Parathyroid adenoma (tissue), 2 donors: ENCODE results near the gene TMED4.
A peak's percentile ranks its signal among the peaks of the same experiment; 100 is the strongest.

Experiments
- H2AFZ ChIP-seq: fragments of 300-600 bp; sonication (generic); one replicate; pipeline ENCODE4 v1.7.0; 2017; ENCODE audit warnings: antibody characterized with exemption, mild to moderate bottlenecking
- H3K27ac ChIP-seq: fragments of 300-600 bp; sonication (generic); one replicate; pipeline ENCODE4 v1.7.0; 2017
- H3K27me3 ChIP-seq: fragments of 300-600 bp; sonication (generic); one replicate; pipeline ENCODE4 v1.7.0; 2017; ENCODE audit warnings: low read length; ENCODE audit not compliant: control insufficient read depth, insufficient read depth
- H3K36me3 ChIP-seq: fragments of 300-600 bp; sonication (generic); one replicate; pipeline ENCODE4 v1.7.0; 2017; ENCODE audit warnings: low read length; ENCODE audit not compliant: control insufficient read depth, insufficient read depth
- H3K4me1 ChIP-seq: fragments of 300-600 bp; sonication (generic); one replicate; pipeline ENCODE4 v1.7.0; 2017; ENCODE audit warnings: control low read depth
- H3K4me2 ChIP-seq: fragments of 300-600 bp; sonication (generic); one replicate; pipeline ENCODE4 v1.7.0; 2017; ENCODE audit warnings: low read length
- H3K4me3 ChIP-seq: fragments of 300-600 bp; sonication (generic); one replicate; pipeline ENCODE4 v1.7.0; 2017; ENCODE audit warnings: low read depth, low read length
- H3K79me2 ChIP-seq: fragments of 300-600 bp; sonication (generic); one replicate; pipeline ENCODE4 v1.7.0; 2017; ENCODE audit warnings: control low read depth
- H3K9ac ChIP-seq: fragments of 300-600 bp; sonication (generic); one replicate; pipeline ENCODE4 v1.7.0; 2017; ENCODE audit warnings: mild to moderate bottlenecking
- H3K9me3 ChIP-seq: fragments of 300-600 bp; sonication (generic); one replicate; pipeline ENCODE4 v1.7.0; 2017; ENCODE audit warnings: low read length; ENCODE audit not compliant: control insufficient read depth
- TF ChIP-seq, protein P1 (sequence below): fragments of 300-600 bp; sonication (generic); IDR thresholded peaks from one replicate; pipeline ENCODE4 v1.7.0; 2017; ENCODE audit warnings: antibody characterized with exemption, mild to moderate bottlenecking
- donor health status: primary hyperparathyroidism.

Gene TMED4

DNA sequence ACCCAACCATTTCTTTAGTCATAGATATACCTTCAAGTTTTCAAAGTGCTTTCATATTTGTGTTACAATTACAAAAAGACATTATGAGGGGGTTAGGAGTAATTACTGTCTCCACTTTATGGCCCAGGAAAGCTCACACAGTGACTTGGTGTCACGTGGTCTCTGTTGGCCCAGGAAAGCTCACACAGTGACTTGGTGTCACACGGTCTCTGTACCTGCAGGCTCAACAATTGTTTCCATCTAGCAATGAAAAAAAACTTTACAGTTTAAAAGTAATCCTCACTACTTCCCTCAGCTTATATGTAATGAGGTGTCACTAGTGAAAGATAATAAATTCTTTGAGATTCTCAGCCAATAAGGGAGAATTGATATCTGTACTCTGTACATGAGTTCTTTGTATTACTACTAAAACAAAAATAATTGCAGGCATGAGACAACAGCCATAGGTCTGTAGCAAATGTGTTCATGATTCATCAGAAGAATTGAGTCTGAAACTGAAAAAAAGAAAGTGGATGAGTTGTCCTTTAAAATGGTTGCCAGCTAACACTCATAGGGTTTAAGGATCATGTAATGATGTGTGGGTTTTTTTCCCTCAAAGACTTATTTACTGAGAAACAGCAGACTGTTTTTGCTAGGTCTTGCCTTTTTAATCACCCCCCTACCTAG lies 35.3 kb upstream of the TMED4 start:
- Histone ChIP-seq H3K4me2 (peak overlapping the region; percentile 9), H3K9me3 (no peaks in the 10 kb centered on the region), H2AFZ (no peak overlapping the region), H3K27me3 (no peaks in the 10 kb centered on the region), H3K27ac (peak overlapping the region; percentile 25), H3K4me1 (peaks cover 29% of the 10 kb centered on the region), H3K36me3 (no peaks in the 10 kb centered on the region), H3K4me3 (no peak overlapping the region), H3K79me2 (peaks cover 58% of the 10 kb centered on the region), H3K9ac (no peak overlapping the region)
- TF ChIP-seq, protein P1, sequence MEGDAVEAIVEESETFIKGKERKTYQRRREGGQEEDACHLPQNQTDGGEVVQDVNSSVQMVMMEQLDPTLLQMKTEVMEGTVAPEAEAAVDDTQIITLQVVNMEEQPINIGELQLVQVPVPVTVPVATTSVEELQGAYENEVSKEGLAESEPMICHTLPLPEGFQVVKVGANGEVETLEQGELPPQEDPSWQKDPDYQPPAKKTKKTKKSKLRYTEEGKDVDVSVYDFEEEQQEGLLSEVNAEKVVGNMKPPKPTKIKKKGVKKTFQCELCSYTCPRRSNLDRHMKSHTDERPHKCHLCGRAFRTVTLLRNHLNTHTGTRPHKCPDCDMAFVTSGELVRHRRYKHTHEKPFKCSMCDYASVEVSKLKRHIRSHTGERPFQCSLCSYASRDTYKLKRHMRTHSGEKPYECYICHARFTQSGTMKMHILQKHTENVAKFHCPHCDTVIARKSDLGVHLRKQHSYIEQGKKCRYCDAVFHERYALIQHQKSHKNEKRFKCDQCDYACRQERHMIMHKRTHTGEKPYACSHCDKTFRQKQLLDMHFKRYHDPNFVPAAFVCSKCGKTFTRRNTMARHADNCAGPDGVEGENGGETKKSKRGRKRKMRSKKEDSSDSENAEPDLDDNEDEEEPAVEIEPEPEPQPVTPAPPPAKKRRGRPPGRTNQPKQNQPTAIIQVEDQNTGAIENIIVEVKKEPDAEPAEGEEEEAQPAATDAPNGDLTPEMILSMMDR, result no peak

DNA sequence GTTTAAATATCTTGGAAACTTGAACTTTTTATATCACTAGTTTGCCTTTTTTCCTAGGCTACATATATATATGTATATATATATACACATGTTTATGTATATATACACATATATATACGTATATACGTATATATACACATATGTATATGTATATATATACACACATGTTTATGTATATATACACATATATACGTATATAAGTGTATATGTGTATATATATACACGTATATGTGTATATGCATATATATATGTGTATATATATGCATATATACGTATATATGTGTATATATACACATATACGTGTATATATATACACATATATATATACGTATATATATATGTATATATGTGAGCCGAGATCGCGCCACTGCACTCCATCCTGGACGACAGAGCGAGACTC lies 34.5 kb upstream of the TMED4 start:
- H3K4me2 ChIP-seq, result no peak overlapping the region
- H3K9ac ChIP-seq, result no peak overlapping the region
- no peaks in the 10 kb centered on the region for H3K36me3 ChIP-seq
- H3K4me3 ChIP-seq, result no peak overlapping the region
- H3K79me2 ChIP-seq, result peaks cover 58% of the 10 kb centered on the region
- TF ChIP-seq, protein P1, result no peak
- H3K4me1 ChIP-seq, result peaks cover 24% of the 10 kb centered on the region
- H3K27me3 ChIP-seq, result no peaks in the 10 kb centered on the region
- no peaks in the 10 kb centered on the region for H3K9me3 ChIP-seq
- no peak overlapping the region for H2AFZ ChIP-seq
- no peak overlapping the region for H3K27ac ChIP-seq

DNA sequence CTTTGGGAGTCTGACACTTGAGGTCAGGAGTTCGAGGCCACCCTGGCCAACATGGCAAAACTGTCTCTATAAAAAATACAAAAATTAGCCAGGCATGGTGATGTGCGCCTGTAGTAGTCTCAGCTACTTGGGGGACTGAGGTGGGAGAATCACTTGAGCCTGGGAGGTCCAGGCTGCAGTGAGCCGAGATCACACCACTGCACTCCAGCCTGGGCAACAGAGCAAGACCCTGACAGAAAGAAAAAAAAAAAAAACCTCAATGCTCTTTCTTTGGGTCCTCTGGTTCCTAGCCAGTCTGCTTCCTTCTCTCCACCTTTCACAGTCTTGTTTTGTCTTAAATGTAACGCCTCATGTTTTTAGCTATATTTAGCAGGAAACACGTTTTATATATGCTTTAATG lies 33.8 kb upstream of the TMED4 start:
- no peaks in the 10 kb centered on the region for H3K9me3 ChIP-seq
- H2AFZ ChIP-seq, result no peak overlapping the region
- TF ChIP-seq, protein P1, result no peak
- H3K27ac ChIP-seq, result no peak overlapping the region
- H3K79me2 ChIP-seq, result peaks cover 58% of the 10 kb centered on the region
- peaks cover 24% of the 10 kb centered on the region for H3K4me1 ChIP-seq
- no peaks in the 10 kb centered on the region for H3K36me3 ChIP-seq
- H3K4me2 ChIP-seq, result no peak overlapping the region
- no peak overlapping the region for H3K4me3 ChIP-seq
- no peak overlapping the region for H3K9ac ChIP-seq
- H3K27me3 ChIP-seq, result no peaks in the 10 kb centered on the region

DNA sequence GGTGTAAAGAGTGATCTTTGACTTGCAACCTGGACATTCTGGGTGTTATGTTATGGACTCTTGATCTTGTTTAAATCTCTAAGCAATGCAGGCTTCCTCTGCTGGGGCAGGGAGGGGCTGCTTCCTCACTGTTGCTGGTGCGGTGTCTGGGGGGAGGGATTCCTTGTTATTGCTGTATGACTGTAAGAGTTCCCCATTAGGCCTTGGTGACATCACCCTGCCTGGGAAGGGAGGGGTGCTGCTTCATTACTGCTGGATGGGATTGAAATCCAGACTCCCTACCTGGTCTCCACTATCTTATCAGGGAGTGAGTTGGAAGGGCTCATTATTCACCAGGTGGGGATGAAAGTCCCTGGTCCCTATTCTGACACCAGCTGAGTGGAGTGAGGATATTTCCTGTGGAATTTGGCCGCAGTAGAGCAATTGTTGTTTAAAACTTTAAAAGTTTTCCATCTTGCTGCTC lies 33.1 kb upstream of the TMED4 start:
- Histone ChIP-seq H3K4me1 (peaks cover 24% of the 10 kb centered on the region), H3K4me2 (peak overlapping the region; percentile 4), H3K4me3 (no peak overlapping the region), H3K79me2 (peaks cover 64% of the 10 kb centered on the region), H3K27me3 (no peaks in the 10 kb centered on the region), H3K27ac (no peak overlapping the region), H2AFZ (no peak overlapping the region), H3K36me3 (no peaks in the 10 kb centered on the region), H3K9ac (no peak overlapping the region), H3K9me3 (no peaks in the 10 kb centered on the region)
- TF ChIP-seq, protein P1, result no peak

DNA sequence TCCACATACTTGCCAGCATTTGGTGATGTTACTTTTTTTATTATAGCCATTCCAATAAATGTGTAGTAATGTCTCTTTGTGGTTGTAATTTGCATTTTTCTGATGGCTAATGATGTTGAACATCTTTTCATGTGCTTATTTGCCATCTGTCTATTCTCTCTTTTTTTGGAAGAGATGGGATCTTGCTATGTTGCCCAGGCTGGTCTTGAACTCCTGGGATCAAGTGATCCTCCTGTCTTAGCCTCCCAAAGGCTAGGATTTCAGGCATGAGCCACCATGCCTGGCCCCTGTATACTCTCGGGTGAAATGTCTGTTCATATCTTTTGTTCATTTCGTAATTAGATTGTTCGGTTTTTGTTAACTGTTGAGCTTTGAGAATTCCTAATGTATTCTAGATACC lies 27.8 kb upstream of the TMED4 start:
- Histone ChIP-seq H3K9ac (no peak overlapping the region), H3K79me2 (peaks cover 59% of the 10 kb centered on the region), H3K4me1 (peaks cover under 1% of the 10 kb centered on the region), H2AFZ (no peak overlapping the region), H3K27ac (no peak overlapping the region), H3K4me2 (no peak overlapping the region), H3K9me3 (no peaks in the 10 kb centered on the region), H3K27me3 (no peaks in the 10 kb centered on the region), H3K4me3 (no peak overlapping the region), H3K36me3 (no peaks in the 10 kb centered on the region)
- TF ChIP-seq, protein P1, result no peak
